HepG2 (cell line): ENCODE results near the gene THAP3. TPM values are rescaled to one million over a fixed set of nuclear protein-coding genes. Genes with fewer than 3 reads are reported as not detected.

Experiments used
- AHDC1 ChIP-seq: sonication (generic); formaldehyde crosslinking; IDR thresholded peaks from 2 replicates; pipeline ENCODE4 v1.5.1; 2020; ENCODE audit warnings: mild to moderate bottlenecking, missing genetic modification reagents, borderline replicate concordance
- ATAD3A ChIP-seq: sonication (generic); formaldehyde crosslinking; IDR thresholded peaks from 2 replicates; pipeline ENCODE4 v1.4.0; 2020; ENCODE audit warnings: missing genetic modification reagents
- ETV5 ChIP-seq: IDR thresholded peaks from 2 replicates; pipeline ENCODE4 v1.6.1; 2018; ENCODE audit warnings: missing biosample characterization, missing genetic modification reagents, inconsistent platforms, borderline replicate concordance
- GPN1 ChIP-seq: sonication (generic); formaldehyde crosslinking; IDR thresholded peaks from 2 replicates; pipeline ENCODE4 v1.5.1; 2020; ENCODE audit warnings: missing genetic modification reagents, borderline replicate concordance
- HOXD1 ChIP-seq: sonication (generic); formaldehyde crosslinking; IDR thresholded peaks from 2 replicates; pipeline ENCODE4 v1.5.0; 2020; ENCODE audit warnings: missing genetic modification reagents
- KDM6A ChIP-seq: IDR thresholded peaks from 2 replicates; pipeline ENCODE4 v1.6.1; 2016; ENCODE audit warnings: low read depth
- LCORL ChIP-seq, 2 experiments: fragments of 450-650 bp in 1 of 2; sonication (generic) in 1 of 2; formaldehyde crosslinking in 1 of 2; IDR thresholded peaks; 2 replicates each; pipeline versions ENCODE4 v1.5.0 to v1.6.1; 2017 to 2020; ENCODE audit warnings: antibody characterized with exemption in 1 of 2, missing genetic modification reagents in 1 of 2
- SALL1 ChIP-seq: sonication (generic); formaldehyde crosslinking; IDR thresholded peaks from 2 replicates; pipeline ENCODE4 v1.8.0; 2022; ENCODE audit warnings: mild to moderate bottlenecking, missing genetic modification reagents
- SPEN ChIP-seq: sonication (generic); formaldehyde crosslinking; IDR thresholded peaks from 2 replicates; pipeline ENCODE4 v1.5.1; 2020; ENCODE audit warnings: low read depth, mild to moderate bottlenecking, missing genetic modification reagents
- THAP7 ChIP-seq: sonication (generic); formaldehyde crosslinking; IDR thresholded peaks from 2 replicates; pipeline ENCODE4 v1.8.1; 2023; ENCODE audit warnings: mild to moderate bottlenecking, missing genetic modification reagents
- ZBTB14 ChIP-seq: sonication (generic); formaldehyde crosslinking; IDR thresholded peaks from 2 replicates; pipeline ENCODE4 v1.4.0; 2020; ENCODE audit warnings: missing genetic modification reagents
- ZNF235 ChIP-seq: sonication (generic); formaldehyde crosslinking; IDR thresholded peaks from 2 replicates; pipeline ENCODE4 v1.8.1; 2023; ENCODE audit warnings: mild to moderate bottlenecking, missing genetic modification reagents, borderline replicate concordance
- ZNF275 ChIP-seq: sonication (generic); formaldehyde crosslinking; IDR thresholded peaks from 2 replicates; pipeline ENCODE4 v1.8.0; 2022; ENCODE audit warnings: missing genetic modification reagents, mild to moderate bottlenecking, inconsistent platforms, borderline replicate concordance
- ZNF687 ChIP-seq: sonication (generic); formaldehyde crosslinking; IDR thresholded peaks from 2 replicates; pipeline ENCODE4 v1.5.1; 2020; ENCODE audit warnings: mild to moderate bottlenecking, missing genetic modification reagents, moderate library complexity
- ZNF816 ChIP-seq: sonication (generic); formaldehyde crosslinking; IDR thresholded peaks from 2 replicates; pipeline ENCODE4 v1.8.0; 2022; ENCODE audit warnings: missing genetic modification reagents, mild to moderate bottlenecking, borderline replicate concordance
- polyA plus RNA-seq, 8 experiments: library from polyadenylated mRNA; depleted of rRNA in 3 of 8; stranded (reverse) in 7 of 8; unstranded in 1 of 8; fragments of >200 nt; fragmentation: Illumina TruSeq in 4 of 8; extraction: Trizol in 4 of 8; gene quantifications; 2 replicates each; pipeline versions ENCODE4 v1.2.1 to v1.2.3, GENCODE V29; 2011 to 2016; ENCODE audit warnings: low read depth in 4 of 8, missing spikeins in 1 of 8, mixed read lengths in 1 of 8; ENCODE audit not compliant: insufficient read depth in 1 of 8
- total RNA-seq, 5 experiments: library from RNA; depleted of rRNA; stranded (reverse); fragments of >200 nt; fragmentation: Illumina TruSeq; extraction: Trizol; gene quantifications; 2 replicates each; pipeline ENCODE4 v1.2.3, GENCODE V29; 2016; ENCODE audit warnings: low read depth in 1 of 5

Gene THAP3
- total and polyA plus RNA-seq, 2 of the 13 experiments (the other 11 are each of a cell fraction or from before 2014, with no cell fraction given), result 10.3 to 14.9 TPM

GRCh38 chr1:6580119-6580592 lies 44.5 kb upstream of the THAP3 start (continued):
- no peak for TF ChIP-seq LCORL (IDR thresholded peaks at IDR 0.05)
- TF ChIP-seq LCORL (CRISPR knock-in tag; IDR thresholded peaks at IDR 0.05), result 0 out of 2 replicates have a peak, but pooled peaks have one; percentile 21
- no peak for TF ChIP-seq KDM6A (CRISPR knock-in tag)
- TF ChIP-seq ZNF235 (CRISPR knock-in tag), result no peak
- TF ChIP-seq ZNF687 (CRISPR knock-in tag), result no peak
- TF ChIP-seq HOXD1 (CRISPR knock-in tag), result peak; percentile 9; the same call in 1 of the 2 replicates
- TF ChIP-seq ZNF816, result 0 out of 2 replicates have a peak, but pooled peaks have one; percentile 37
- no peak for TF ChIP-seq AHDC1 (CRISPR knock-in tag)
- TF ChIP-seq ETV5, result peak; percentile 3; the same call in 1 of the 2 replicates
- peak; percentile 4; the same call in 1 of the 2 replicates for TF ChIP-seq SALL1 (CRISPR knock-in tag)
- no peak for TF ChIP-seq ZBTB14
- TF ChIP-seq ZNF275 (CRISPR knock-in tag), result no peak
- TF ChIP-seq ATAD3A (CRISPR knock-in tag), result no peak
- 0 out of 2 replicates have a peak, but pooled peaks have one; percentile 2 for TF ChIP-seq SPEN (CRISPR knock-in tag)
- no peak for TF ChIP-seq THAP7 (CRISPR knock-in tag)
- TF ChIP-seq GPN1 (CRISPR knock-in tag), result no peak
